HepG2 (cell line): ENCODE measurements around the gene KCNAB1. TPM values are rescaled to one million over a fixed set of nuclear protein-coding genes. Genes with fewer than 3 reads are reported as not detected.

Experiments used
- ATAC-seq: fragments of 200-7000 bp; cut with Tn5 transposase; 3 replicates; pipeline ENCODE4 v1.9.1; 2020; ENCODE audit warnings: mild to moderate bottlenecking, moderate library complexity
- BruUV-seq: library from RNA; stranded (reverse); fragments of 400-500 nt; replicated peaks from 2 replicates; lab custom pipeline; 2021; lab: Mats Ljungman, UMichigan
- CTCF ChIA-PET: fragments of 300-600 bp; formaldehyde crosslinking; extraction: SDS; loops from one replicate; lab custom pipeline; 2021; ENCODE audit warnings: low total read pairs, inconsistent platforms, low intra/inter-chr PET ratio; lab: Yijun Ruan, JAX
- POLR2A ChIA-PET: fragments of 350-600 bp; sonication (Branson Sonifier 250); formaldehyde crosslinking; loops from one replicate; lab custom pipeline; 2020; ENCODE audit warnings: antibody characterized with exemption, inconsistent platforms; lab: Yijun Ruan, JAX
- DNase-seq: peaks from one replicate; pipeline ENCODE4 v3.0.0-alpha.2; 2015; ENCODE audit warnings: low spot score
- FAIRE-seq: peaks from 3 replicates; lab custom pipeline; 2011; peaks lifted over from hg19 to GRCh38; lab: Jason Lieb, UNC
- H2AFZ ChIP-seq: one replicate; pipeline ENCODE4 v1.6.1; 2011; ENCODE audit warnings: low read length, inconsistent platforms
- H3K27ac ChIP-seq: fragments of 300-600 bp; 3 replicates; pipeline ENCODE4 v1.8.0; 2011; ENCODE audit warnings: mixed run types, mild to moderate bottlenecking, mixed read lengths, low read length, inconsistent platforms; ENCODE audit not compliant: insufficient read depth; ENCODE audit errors: extremely low read length
- H3K27me3 ChIP-seq, 2 experiments: fragments of 200-600 bp in 1 of 2; 2 replicates in 1 of 2; 3 replicates in 1 of 2; pipeline versions ENCODE4 v1.6.0 to v1.8.0; 2011; ENCODE audit warnings: low read length in 2 of 2, mild to moderate bottlenecking in 2 of 2, moderate library complexity in 2 of 2, inconsistent platforms in 1 of 2; ENCODE audit not compliant: insufficient read depth in 2 of 2, control insufficient read depth in 1 of 2
- H3K36me3 ChIP-seq, 2 experiments: fragments of 200-600 bp in 1 of 2; replicated peaks in 1 of 2; 2 replicates in 1 of 2; 3 replicates in 1 of 2; pipeline versions ENCODE4 v1.5.1 to v1.8.0; 2011; ENCODE audit warnings: low read length in 2 of 2, inconsistent platforms in 1 of 2; ENCODE audit not compliant: insufficient read depth in 2 of 2, control insufficient read depth in 1 of 2
- H3K4me1 ChIP-seq: 2 replicates; pipeline ENCODE4 v1.5.1; 2012; ENCODE audit warnings: low read length, inconsistent platforms; ENCODE audit not compliant: insufficient read depth
- H3K4me2 ChIP-seq: 2 replicates; pipeline ENCODE4 v1.6.0; 2011; ENCODE audit warnings: low read depth, low read length, inconsistent platforms
- H3K4me3 ChIP-seq, 3 experiments: fragments of 200-600 bp in 1 of 3; sonication (generic), shearing (Covaris generic) in 1 of 3; replicated peaks in 1 of 3; 2 replicates each; pipeline ENCODE4 v1.5.1; 2011 to 2016; ENCODE audit warnings: low read length in 3 of 3, inconsistent platforms in 2 of 3, low read depth in 2 of 3, mild to moderate bottlenecking in 2 of 3, control low read depth in 1 of 3, mixed read lengths in 1 of 3; ENCODE audit not compliant: insufficient read depth in 1 of 3
- H3K79me2 ChIP-seq: one replicate; pipeline ENCODE4 v1.6.1; 2011; ENCODE audit warnings: low read length, inconsistent platforms; ENCODE audit not compliant: insufficient read depth
- H3K9ac ChIP-seq: 2 replicates; pipeline ENCODE4 v1.6.0; 2011; ENCODE audit warnings: mild to moderate bottlenecking, low read depth, low read length, inconsistent platforms; ENCODE audit not compliant: insufficient read depth
- H3K9me3 ChIP-seq: 2 replicates; pipeline ENCODE4 v1.5.1; 2012; ENCODE audit warnings: mild to moderate bottlenecking, low read length
- H4K20me1 ChIP-seq: 2 replicates; pipeline ENCODE4 v1.6.0; 2011; ENCODE audit warnings: inconsistent platforms, mild to moderate bottlenecking, low read length, moderate library complexity; ENCODE audit not compliant: insufficient read depth
- CAMTA2 ChIP-seq: sonication (generic); formaldehyde crosslinking; IDR thresholded peaks from 2 replicates; pipeline ENCODE4 v1.4.0; 2020; ENCODE audit warnings: mild to moderate bottlenecking, missing genetic modification reagents, borderline replicate concordance
- CBX5 ChIP-seq: sonication (generic); formaldehyde crosslinking; IDR thresholded peaks from 2 replicates; pipeline ENCODE4 v1.4.0; 2020; ENCODE audit warnings: missing genetic modification reagents, borderline replicate concordance
- DNMT1 ChIP-seq: sonication (generic); formaldehyde crosslinking; IDR thresholded peaks from 2 replicates; pipeline ENCODE4 v1.5.1; 2020; ENCODE audit warnings: mild to moderate bottlenecking, missing genetic modification reagents
- FUBP1 ChIP-seq: sonication (generic); formaldehyde crosslinking; IDR thresholded peaks from 2 replicates; pipeline ENCODE4 v1.5.1; 2020; ENCODE audit warnings: missing genetic modification reagents, mild to moderate bottlenecking, borderline replicate concordance
- HNRNPH1 ChIP-seq: fragments of 200-400 bp; formaldehyde crosslinking; optimal IDR thresholded peaks from 2 replicates; pipeline ENCODE3; 2017; ENCODE audit warnings: mild to moderate bottlenecking, low read depth, low read length
- MIER2 ChIP-seq: IDR thresholded peaks from 2 replicates; pipeline ENCODE4 v1.6.1; 2016; ENCODE audit warnings: missing biosample characterization, missing genetic modification reagents
- REL ChIP-seq: sonication (generic); formaldehyde crosslinking; conservative IDR thresholded peaks from 2 replicates; pipeline ENCODE4 v1.8.0; 2022; ENCODE audit warnings: mild to moderate bottlenecking, missing genetic modification reagents, moderate library complexity
- RFXANK ChIP-seq: IDR thresholded peaks from 2 replicates; pipeline ENCODE4 v1.6.1; 2016
- SIN3B ChIP-seq: fragments of 150-350 bp; IDR thresholded peaks from 2 replicates; pipeline ENCODE4 v1.6.1; 2014; ENCODE audit warnings: low read length
- TEAD2 ChIP-seq: sonication (generic); formaldehyde crosslinking; IDR thresholded peaks from 2 replicates; pipeline ENCODE4 v1.9.0; 2021; ENCODE audit warnings: missing genetic modification reagents
- YEATS2 ChIP-seq: sonication (generic); formaldehyde crosslinking; IDR thresholded peaks from 2 replicates; pipeline ENCODE4 v1.4.0; 2020; ENCODE audit warnings: missing genetic modification reagents, borderline replicate concordance
- ZNF230 ChIP-seq: sonication (generic); formaldehyde crosslinking; IDR thresholded peaks from 2 replicates; pipeline ENCODE4 v1.4.0; 2020; ENCODE audit warnings: mild to moderate bottlenecking, missing genetic modification reagents
- ZNF30 ChIP-seq: sonication (generic); formaldehyde crosslinking; IDR thresholded peaks from 2 replicates; pipeline ENCODE4 v1.5.0; 2020; ENCODE audit warnings: mild to moderate bottlenecking, missing genetic modification reagents
- ZNF709 ChIP-seq: sonication (generic); formaldehyde crosslinking; IDR thresholded peaks from 2 replicates; pipeline ENCODE4 v1.5.0; 2020; ENCODE audit warnings: mild to moderate bottlenecking, missing genetic modification reagents
- ZSCAN9 ChIP-seq: IDR thresholded peaks from 2 replicates; pipeline ENCODE4 v1.6.1; 2016; ENCODE audit warnings: borderline replicate concordance
- WGBS: methylation state at CpG from one replicate; pipeline ENCODE4 v1.1.6; 2017; ENCODE audit warnings: low lambda C conversion rate; 5-methylcytosine and 5-hydroxymethylcytosine counted together
- in situ Hi-C: cut with HindIII; loops from 2 replicates; pipeline ENCODE4 v1.10.0; 2017; ENCODE audit warnings: low pct_unique_long_range_greater_than_20kb; ENCODE audit not compliant: extremely low pct_ligation_motif_present
- intact Hi-C: fragments of 100-400 bp; cut with micrococcal nuclease; formaldehyde crosslinking; loops from one replicate; pipeline ENCODE4 v1.10.0; 2022; ENCODE audit not compliant: unreplicated experiment
- polyA plus RNA-seq, 8 experiments: library from polyadenylated mRNA; depleted of rRNA in 3 of 8; stranded (reverse) in 7 of 8; unstranded in 1 of 8; fragments of >200 nt; fragmentation: Illumina TruSeq in 4 of 8; extraction: Trizol in 4 of 8; gene quantifications; 2 replicates each; pipeline versions ENCODE4 v1.2.1 to v1.2.3, GENCODE V29; 2011 to 2016; ENCODE audit warnings: low read depth in 4 of 8, missing spikeins in 1 of 8, mixed read lengths in 1 of 8; ENCODE audit not compliant: insufficient read depth in 1 of 8
- total RNA-seq, 5 experiments: library from RNA; depleted of rRNA; stranded (reverse); fragments of >200 nt; fragmentation: Illumina TruSeq; extraction: Trizol; gene quantifications; 2 replicates each; pipeline ENCODE4 v1.2.3, GENCODE V29; 2016; ENCODE audit warnings: low read depth in 1 of 5
- TF ChIP-seq, protein P1 (sequence below): IDR thresholded peaks from 2 replicates; pipeline ENCODE4 v1.6.1; 2012; ENCODE audit warnings: low read depth, low read length, improper control_type of control experiment
- TF ChIP-seq, protein P2 (sequence below): sonication (generic); formaldehyde crosslinking; IDR thresholded peaks from 2 replicates; pipeline ENCODE4 v1.4.0; 2020; ENCODE audit warnings: mild to moderate bottlenecking, missing genetic modification reagents, borderline replicate concordance
- TF ChIP-seq, protein P3 (sequence below): sonication (generic); formaldehyde crosslinking; IDR thresholded peaks from 2 replicates; pipeline ENCODE4 v1.4.0; 2020; ENCODE audit warnings: mild to moderate bottlenecking, missing genetic modification reagents

KCNAB1 gene
- total and polyA plus RNA-seq, 2 of the 13 experiments (the other 11 are each of a cell fraction or from before 2014, with no cell fraction given) = not detected

GRCh38 chr3:156298938-156299337 is 178.6 kb downstream of the KCNAB1 start (continued):
- no peak for TF ChIP-seq DNMT1 (CRISPR knock-in tag)
- TF ChIP-seq REL (CRISPR knock-in tag) = no peak
- TF ChIP-seq TEAD2 (CRISPR knock-in tag) = no peak
- TF ChIP-seq YEATS2 (CRISPR knock-in tag) = no peak
- TF ChIP-seq, protein P1, sequence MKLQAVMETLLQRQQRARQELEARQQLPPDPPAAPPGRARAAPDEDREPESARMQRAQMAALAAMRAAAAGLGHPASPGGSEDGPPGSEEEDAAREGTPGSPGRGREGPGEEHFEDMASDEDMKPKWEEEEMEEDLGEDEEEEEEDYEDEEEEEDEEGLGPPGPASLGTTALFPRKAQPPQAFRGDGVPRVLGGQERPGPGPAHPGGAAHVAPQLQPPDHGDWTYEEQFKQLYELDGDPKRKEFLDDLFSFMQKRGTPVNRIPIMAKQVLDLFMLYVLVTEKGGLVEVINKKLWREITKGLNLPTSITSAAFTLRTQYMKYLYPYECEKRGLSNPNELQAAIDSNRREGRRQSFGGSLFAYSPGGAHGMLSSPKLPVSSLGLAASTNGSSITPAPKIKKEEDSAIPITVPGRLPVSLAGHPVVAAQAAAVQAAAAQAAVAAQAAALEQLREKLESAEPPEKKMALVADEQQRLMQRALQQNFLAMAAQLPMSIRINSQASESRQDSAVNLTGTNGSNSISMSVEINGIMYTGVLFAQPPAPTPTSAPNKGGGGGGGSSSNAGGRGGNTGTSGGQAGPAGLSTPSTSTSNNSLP = no peak
- TF ChIP-seq FUBP1 (CRISPR knock-in tag) = no peak
- TF ChIP-seq ZNF230 (CRISPR knock-in tag) = no peak
- TF ChIP-seq RFXANK = no peak
- TF ChIP-seq ZSCAN9 (CRISPR knock-in tag) = no peak
- TF ChIP-seq ZNF30 (CRISPR knock-in tag) = no peak
- no peak for TF ChIP-seq HNRNPH1
- TF ChIP-seq, all 625 proteins: peak for 0

DNA sequence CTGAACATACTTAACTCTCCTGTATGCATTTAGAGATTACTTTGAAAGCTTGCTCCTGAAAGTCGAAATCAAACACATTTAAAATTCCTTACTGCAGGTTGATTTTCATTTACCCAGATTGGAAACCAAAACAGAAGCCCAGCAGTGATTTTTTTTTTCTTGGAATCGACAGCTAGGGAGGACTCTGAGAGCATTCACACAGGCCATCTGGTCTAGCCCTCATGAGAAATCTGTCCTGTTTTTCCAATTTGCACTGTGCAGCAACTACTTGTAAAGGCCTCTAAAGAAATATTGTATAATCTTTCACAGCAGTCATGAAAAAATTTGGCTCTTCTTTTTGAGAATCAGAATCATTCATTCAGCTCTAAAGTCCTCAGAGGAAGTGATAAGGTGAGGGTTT is 179.2 kb downstream of the KCNAB1 start:
- in situ Hi-C loops (no loop called here), intact Hi-C loops (no loop called here)
- BruUV-seq = no TSS peak
- Histone ChIP-seq H3K9me3 (no peaks in the 10 kb centered on the region), H3K4me2 (no peak overlapping the region), H3K79me2 (no peaks in the 10 kb centered on the region), H4K20me1 (no peaks in the 10 kb centered on the region), H3K36me3 (no peaks in the 10 kb centered on the region), H3K27ac (no peak overlapping the region), H3K9ac (no peak overlapping the region), H3K4me3 (no peak overlapping the region), H2AFZ (no peak overlapping the region), H3K4me1 (no peaks in the 10 kb centered on the region), H3K27me3 (no peaks in the 10 kb centered on the region)
- CTCF ChIA-PET = no interaction called here
- FAIRE-seq (no peak), DNase-seq (no peak), ATAC-seq (no peak)
- POLR2A ChIA-PET = no interaction called here
- WGBS = 5% methylated on average over 2 of the region's 2 CpGs
- TF ChIP-seq, protein P2, sequence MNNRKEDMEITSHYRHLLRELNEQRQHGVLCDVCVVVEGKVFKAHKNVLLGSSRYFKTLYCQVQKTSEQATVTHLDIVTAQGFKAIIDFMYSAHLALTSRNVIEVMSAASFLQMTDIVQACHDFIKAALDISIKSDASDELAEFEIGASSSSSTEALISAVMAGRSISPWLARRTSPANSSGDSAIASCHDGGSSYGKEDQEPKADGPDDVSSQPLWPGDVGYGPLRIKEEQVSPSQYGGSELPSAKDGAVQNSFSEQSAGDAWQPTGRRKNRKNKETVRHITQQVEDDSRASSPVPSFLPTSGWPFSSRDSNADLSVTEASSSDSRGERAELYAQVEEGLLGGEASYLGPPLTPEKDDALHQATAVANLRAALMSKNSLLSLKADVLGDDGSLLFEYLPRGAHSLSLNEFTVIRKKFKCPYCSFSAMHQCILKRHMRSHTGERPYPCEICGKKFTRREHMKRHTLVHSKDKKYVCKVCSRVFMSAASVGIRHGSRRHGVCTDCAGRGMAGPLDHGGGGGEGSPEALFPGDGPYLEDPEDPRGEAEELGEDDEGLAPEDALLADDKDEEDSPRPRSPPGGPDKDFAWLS = no peak
- TF ChIP-seq, protein P3, sequence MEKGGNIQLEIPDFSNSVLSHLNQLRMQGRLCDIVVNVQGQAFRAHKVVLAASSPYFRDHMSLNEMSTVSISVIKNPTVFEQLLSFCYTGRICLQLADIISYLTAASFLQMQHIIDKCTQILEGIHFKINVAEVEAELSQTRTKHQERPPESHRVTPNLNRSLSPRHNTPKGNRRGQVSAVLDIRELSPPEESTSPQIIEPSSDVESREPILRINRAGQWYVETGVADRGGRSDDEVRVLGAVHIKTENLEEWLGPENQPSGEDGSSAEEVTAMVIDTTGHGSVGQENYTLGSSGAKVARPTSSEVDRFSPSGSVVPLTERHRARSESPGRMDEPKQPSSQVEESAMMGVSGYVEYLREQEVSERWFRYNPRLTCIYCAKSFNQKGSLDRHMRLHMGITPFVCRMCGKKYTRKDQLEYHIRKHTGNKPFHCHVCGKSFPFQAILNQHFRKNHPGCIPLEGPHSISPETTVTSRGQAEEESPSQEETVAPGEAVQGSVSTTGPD = no peak
- TF ChIP-seq MIER2 (CRISPR knock-in tag) = no peak
- TF ChIP-seq SIN3B = no peak
- no peak for TF ChIP-seq CAMTA2 (CRISPR knock-in tag)
- TF ChIP-seq CBX5 (CRISPR knock-in tag) = no peak
- TF ChIP-seq ZNF709 (CRISPR knock-in tag) = no peak
